Inflammatory macrophage (primary cell): Measurements from ENCODE around the gene VPS35.
"Not testable (repeated sequence)": the region's sequence is repeated elsewhere in the genome, so short reads cannot be mapped to it uniquely, and the experiment has no call there.

Source experiments
- DNase-seq, 2 donors: peaks; one replicate each; pipeline ENCODE4 v3.0.0-alpha.2; 2020 to 2022

VPS35 gene

DNA sequence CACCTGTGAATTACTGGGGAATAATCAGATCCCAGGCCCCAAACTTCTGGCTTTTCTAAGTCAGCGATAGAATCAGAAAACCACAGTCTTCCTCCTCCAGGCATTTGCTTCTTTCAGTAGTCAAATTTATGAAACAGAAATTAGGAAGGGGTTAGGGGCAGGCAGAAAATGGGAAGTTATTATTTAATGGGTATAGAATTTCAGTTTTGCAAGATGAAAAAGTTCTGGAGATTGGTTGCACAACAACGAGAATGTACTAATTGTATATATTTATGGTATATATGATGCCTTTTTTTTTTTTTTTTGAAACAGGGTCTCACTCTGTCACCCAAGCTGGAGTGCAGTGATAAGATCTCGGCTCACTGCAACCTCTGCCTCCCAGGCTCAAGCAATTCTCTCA lies 23.9 kb upstream of the VPS35 start:
- DNase-seq: peak; percentile 33 to 76

- peak; percentile 33 to 58 for DNase-seq
These were observed 22.4 kb upstream of the VPS35 start for GRCh38 chr16:46711106-46712058.

GRCh38 chr16:46709469-46710005 lies 20.6 kb upstream of the VPS35 start:
- DNase-seq: peak; percentile 25 to 26

DNA sequence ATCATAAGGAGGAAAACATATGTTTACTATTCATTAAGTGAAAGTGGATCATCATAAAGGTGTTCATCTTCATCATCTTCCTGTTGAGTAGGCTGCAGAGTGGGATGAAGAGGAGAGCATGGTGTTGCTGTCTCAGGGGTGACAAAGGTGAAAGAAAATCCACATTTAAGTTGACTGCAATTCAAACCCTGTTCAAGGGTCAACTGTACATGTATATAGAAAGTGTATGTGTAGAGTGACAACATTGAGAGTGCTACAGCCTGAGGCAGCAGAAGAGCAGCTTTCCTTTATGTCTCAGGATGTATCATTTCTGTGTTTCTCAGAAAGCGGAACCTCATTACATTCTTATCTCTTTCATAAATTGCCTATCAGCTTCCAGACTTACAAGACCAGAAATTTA lies 17.7 kb upstream of the VPS35 start:
- DNase-seq: no peak

DNA sequence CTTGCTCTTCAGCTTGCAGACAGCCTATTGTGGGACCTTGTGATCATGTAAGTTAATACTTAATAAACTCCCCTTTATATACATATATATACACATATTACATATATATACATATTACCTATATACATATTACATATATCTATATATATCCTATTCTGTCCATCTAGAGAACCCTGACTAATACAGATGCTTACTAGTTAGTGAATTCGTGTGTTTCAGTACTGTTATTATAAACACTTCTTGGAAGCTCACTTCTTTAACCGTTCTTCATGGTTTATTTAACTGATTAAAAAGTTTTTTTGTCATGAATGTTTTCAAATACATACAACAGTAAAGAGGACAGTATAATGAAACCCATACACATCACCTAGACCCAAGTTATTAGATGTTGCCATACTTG lies 13.1 kb upstream of the VPS35 start:
- no peak for DNase-seq

DNA sequence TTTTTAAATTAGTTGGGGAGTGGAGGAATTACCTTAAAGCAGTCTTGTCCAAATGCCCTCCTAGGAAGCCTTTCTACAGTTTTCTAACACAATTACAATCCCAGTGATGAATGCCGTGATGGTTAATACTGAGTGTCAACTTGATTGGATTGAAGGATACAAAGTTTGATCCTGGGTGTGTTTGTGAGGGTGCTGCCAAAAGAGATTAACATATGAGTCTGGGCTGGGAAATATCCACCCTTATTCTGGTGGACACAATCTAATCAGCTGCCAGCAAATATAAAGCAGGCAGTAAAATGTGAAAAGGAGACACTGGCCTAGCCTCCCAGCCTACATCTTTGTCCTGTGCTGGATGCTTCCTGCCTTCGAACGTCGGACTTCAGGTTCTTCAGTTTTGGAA lies 12.6 kb upstream of the VPS35 start:
- DNase-seq: no peak

DNA sequence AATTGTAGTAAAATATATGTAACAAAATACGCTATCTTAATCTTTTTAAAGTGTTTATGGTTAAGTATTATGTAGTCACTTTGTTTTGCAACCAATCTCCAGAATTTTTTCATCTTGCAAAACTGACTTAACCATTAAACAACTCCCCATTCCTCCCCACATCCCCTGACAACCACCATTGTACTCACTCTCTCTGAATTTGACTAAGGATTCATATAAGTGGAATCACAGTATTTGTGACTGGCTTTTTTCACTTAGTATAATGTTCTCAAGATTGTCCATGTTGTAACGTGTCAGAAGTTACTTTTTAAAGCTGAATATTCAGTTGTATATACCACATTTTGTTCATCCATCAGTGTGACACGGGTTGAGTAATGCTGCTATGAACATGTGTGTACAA lies 11.1 kb upstream of the VPS35 start:
- DNase-seq: no peak

- DNase-seq: no peak
These were observed 8.0 kb upstream of the VPS35 start for GRCh38 chr16:46696957-46697356.

DNA sequence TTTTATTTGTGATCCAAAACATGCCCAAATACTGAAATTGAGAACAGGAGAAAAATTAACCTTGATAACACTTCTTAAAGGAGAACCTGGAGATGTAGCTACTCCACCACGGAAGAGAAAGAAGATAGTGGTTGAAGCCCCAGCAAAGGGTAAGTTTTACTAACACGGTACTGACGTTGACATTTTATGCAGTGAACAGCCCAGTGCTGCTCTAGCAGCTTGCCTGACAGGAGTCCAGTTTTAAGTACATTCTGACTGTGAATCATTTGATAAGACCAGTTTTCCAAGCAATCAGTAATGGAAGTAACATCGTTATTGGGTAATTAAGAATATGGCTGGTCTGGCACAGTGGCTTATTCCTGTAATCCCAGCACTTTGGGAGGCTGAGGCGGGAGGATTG lies 7.0 kb upstream of the VPS35 start:
- no peak for DNase-seq

DNA sequence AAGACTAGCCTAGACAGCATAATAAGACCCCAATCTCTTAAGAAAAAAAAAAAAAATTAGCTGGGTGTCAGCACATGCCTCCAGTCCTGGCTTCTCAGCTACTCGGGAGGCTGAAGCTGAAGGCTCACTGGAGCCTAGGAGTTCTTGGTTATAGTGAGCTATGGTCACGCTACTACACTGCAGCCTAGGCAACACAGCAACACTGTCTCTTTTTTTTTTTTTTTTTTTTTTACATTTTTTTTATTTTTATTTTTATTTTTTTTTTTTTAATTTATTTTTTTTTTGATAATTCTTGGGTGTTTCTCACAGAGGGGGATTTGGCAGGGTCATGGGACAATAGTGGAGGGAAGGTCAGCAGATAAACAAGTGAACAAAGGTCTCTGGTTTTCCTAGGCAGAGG lies 4.6 kb upstream of the VPS35 start:
- no peak for DNase-seq

DNA sequence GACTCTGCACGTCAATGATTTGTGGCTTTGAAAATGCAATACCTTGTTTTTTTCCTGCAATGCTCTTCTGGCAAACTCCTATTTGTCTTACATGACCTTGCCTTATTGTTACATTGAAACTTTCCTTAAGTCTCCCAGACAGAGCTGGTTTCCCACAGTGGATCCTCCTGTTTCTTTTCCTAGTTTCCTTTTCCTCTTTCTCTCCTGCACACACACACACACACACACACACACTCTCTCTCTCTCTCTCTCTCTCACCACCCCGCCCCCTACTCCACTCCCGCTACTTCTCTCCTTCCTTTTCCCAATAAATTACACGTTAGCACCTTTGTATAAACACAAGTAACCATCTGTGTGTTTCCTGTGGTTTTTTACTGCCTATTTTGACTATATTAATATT lies 2.7 kb upstream of the VPS35 start:
- no peak for DNase-seq

DNA sequence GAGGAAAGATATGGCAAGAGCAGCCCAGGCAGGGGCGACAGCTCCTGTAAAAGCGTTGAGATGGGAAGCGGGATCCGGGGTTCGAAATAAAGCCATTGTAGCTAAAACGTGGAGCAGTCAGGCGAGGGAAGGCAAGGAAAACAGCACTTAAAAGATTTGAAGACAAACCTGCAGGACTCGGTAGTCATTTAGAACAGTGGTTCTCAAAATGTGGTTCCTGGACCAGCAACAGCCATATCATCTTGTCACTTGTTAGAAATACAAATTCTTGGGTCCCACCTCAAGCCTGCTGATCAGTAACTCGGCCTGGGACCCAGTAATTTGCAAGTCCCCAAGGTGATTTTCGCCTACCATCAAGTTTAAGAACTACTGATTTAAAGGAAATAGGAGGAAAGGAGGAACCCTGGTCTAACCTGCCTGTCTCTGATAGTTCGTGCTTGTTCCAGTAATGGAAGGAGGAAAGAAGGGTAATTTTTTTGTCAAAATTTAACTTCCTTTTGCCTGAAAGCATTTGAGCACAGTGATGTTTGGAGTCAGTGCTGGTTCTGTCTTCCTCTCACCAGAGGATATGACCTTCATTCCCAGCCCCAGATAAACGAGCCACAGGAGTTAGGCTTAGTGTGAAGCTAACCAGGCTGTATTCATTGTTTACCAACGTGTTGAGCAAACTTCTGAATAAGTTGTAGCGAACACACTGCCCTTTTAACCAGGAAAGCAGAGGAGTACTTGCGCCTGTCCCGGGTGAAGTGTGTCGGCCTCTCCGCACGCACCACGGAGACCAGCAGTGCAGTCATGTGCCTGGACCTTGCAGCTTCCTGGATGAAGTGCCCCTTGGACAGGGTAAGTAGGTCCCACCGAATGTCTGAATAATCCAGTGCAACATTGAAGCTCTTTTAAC lies 1.6 kb upstream of the VPS35 start:
- peak; percentile 22 to 59 for DNase-seq

GRCh38 chr16:46689365-46690280 lies 645 bp upstream of the VPS35 start, which contains the start of gene ORC6:
TSS of gene ORC6 (plus strand) at chr16:46689659. CDS start at chr16:46689706, 47 bp downstream.
- peak; percentile 95 to 97 for DNase-seq

DNA sequence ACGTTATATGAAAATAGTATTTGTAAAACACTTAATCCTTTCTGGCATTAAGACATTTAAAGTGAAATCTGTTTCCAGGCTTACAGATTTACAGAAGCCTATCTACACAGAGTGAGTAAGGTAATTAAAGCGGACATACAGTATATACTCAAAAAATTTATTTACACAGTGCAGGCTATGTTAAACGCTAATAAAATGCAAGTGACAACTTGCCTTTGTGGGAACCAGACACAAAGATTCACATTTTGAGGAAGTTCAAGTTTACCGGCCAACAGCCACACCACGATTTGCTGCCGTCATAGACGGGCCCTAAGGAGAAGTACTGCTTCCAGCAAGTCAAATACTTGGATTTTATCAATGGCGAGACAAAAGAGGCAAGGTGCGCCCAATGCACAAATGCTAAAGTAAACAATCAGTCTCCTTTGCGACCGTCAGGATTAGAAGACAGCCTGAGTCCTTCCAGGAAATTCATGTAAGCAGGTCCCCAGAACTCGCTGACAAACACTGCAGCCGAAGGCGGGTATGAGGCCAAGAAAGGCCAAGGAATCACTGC lies 801 bp downstream of the VPS35 start:
- peak; percentile 82 to 85 for DNase-seq

GRCh38 chr16:46687486-46687885 lies 1.5 kb downstream of the VPS35 start:
- no peak for DNase-seq

GRCh38 chr16:46686815-46687473 lies 2.0 kb downstream of the VPS35 start:
- DNase-seq: no peak

GRCh38 chr16:46681867-46682266 lies 7.1 kb downstream of the VPS35 start:
- not testable (repeated sequence) for DNase-seq

GRCh38 chr16:46677943-46678342 lies 11.0 kb downstream of the VPS35 start:
- not testable (repeated sequence) for DNase-seq

DNA sequence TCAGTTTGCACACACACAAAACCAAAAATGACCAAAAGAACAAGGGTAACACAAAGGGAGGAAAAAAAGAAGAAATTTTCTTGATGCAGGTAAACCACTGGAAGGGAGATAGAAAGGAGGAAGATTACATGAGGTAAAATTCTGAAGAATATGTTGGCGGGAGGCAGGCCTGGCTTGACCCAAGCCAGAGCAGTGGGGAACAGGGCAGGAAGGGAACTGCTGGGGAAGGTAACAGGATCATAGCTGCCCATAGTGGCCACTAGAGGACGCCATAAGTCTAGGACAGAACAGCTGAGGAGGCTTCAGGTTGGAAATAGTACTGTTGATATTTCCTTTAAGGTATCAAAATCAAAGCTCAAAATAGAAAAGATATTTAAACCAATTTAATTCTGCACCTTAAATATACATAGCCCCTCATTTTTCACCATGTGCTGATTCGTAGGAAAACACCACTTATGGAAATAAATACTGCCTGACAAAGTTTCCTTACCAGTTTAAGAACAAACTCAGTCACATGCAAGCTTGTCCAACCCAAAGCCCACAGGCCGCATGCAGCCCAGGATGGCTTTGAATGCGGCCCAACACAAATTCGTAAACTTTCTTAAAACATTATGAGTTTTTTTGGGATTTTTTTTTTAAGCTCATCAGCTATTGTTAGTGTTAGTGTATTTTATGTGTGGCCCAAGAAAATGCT lies 15.5 kb downstream of the VPS35 start:
- DNase-seq: peak; percentile 64 to 70

GRCh38 chr16:46662123-46662522 lies 26.9 kb downstream of the VPS35 start:
- no peak for DNase-seq
